Gastroesophageal sphincter (tissue), 4 donors: ENCODE results near the gene DPM2. TPM values are rescaled to one million over a fixed set of nuclear protein-coding genes. Genes with fewer than 3 reads are reported as not detected.

ENCODE experiments used
- ATAC-seq: fragments of 150-250 bp; one replicate; pipeline ENCODE4 v1.9.1; 2016; ENCODE audit warnings: mild to moderate bottlenecking, moderate library complexity
- H3K27ac ChIP-seq, 4 donors: fragments of 200-600 bp; sonication (generic) in 3 of 4; 1 replicate in 3 of 4; 2 replicates in 1 of 4; pipeline ENCODE4 v1.5.1; 2016 to 2019
- H3K27me3 ChIP-seq: fragments of 200-600 bp; sonication (generic); one replicate; pipeline ENCODE4 v1.5.1; 2019
- H3K36me3 ChIP-seq, 2 donors: fragments of 200-600 bp; sonication (generic); one replicate each; pipeline ENCODE4 v1.5.1; 2019; ENCODE audit warnings: control low read depth in 1 of 2
- H3K4me1 ChIP-seq, 3 donors: fragments of 200-600 bp; sonication (generic); 1 replicate in 2 of 3; 2 replicates in 1 of 3; pipeline ENCODE4 v1.5.1; 2016 to 2019; ENCODE audit warnings: control low read depth in 2 of 3
- H3K4me3 ChIP-seq, 2 donors: fragments of 200-600 bp; sonication (generic); one replicate each; pipeline ENCODE4 v1.5.1; 2019; ENCODE audit warnings: mild to moderate bottlenecking in 1 of 2, moderate library complexity in 1 of 2
- H3K9me3 ChIP-seq, 3 donors: fragments of 200-600 bp; sonication (generic); one replicate each; pipeline ENCODE4 v1.5.1; 2017 to 2019; ENCODE audit warnings: control low read depth in 2 of 3
- EP300 ChIP-seq: sonication (generic); formaldehyde crosslinking; IDR thresholded peaks from one replicate; pipeline ENCODE4 v1.6.1; 2017; ENCODE audit warnings: antibody characterized with exemption, mild to moderate bottlenecking
- POLR2A ChIP-seq, 2 donors: fragments of 450-650 bp; IDR thresholded peaks; one replicate each; pipeline ENCODE4 v1.6.1; 2017; ENCODE audit warnings: antibody characterized with exemption in 2 of 2, mild to moderate bottlenecking in 2 of 2, moderate library complexity in 1 of 2
- POLR2AphosphoS5 ChIP-seq: sonication (generic); formaldehyde crosslinking; IDR thresholded peaks from one replicate; pipeline ENCODE4 v1.6.1; 2017; ENCODE audit warnings: antibody characterized with exemption
- WGBS, 2 donors: methylation state at CpG; one replicate each; pipeline ENCODE4 v1.1.5; 2018; ENCODE audit warnings: low coverage in 1 of 2; 5-methylcytosine and 5-hydroxymethylcytosine counted together
- total RNA-seq, 4 donors: library from RNA; depleted of rRNA; stranded (reverse); fragments of >200 nt; gene quantifications; one replicate each; pipeline ENCODE4 v1.1.0, GENCODE V29; 2016
- TF ChIP-seq, protein P1 (sequence below), 4 experiments: fragments of 200-600 bp in 2 of 4; fragments of 450-650 bp in 2 of 4; sonication (generic) in 1 of 4; IDR thresholded peaks; one replicate each; pipeline ENCODE4 v1.5.1; 2017 to 2019; ENCODE audit warnings: antibody characterized with exemption in 4 of 4, mild to moderate bottlenecking in 2 of 4, moderate library complexity in 2 of 4

Gene DPM2
- total RNA-seq, 4 donors from 2014 or later = 8.9 to 15.0 (median 11.2) TPM

DNA sequence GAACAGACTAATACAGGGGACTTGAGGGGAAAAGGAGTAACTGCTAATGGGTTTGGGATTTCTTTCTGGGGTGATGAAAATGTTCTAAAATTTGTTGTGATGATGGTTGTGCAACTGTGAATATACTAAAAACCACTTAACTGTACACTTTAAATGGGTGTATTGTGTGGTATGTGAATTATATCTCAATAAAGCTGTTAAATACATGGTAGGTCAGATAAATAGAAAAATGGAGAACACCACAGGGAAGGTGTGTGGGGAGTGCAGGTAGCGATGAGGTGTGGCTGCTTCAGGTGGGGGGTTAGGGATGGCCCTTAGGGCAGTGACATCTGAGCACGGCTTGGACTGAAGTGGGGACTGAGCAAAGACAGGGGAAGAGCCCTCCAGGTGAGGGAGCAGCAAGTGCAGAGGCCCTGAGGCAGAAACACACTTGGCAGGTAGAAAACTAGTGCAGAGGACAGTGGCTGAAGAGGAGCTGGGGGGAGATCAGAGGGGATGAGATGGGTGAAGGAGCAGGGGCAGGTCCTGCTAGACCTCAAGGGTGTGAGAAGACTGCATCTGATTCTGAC, 22.3 kb upstream of the DPM2 start:
- H3K4me3 ChIP-seq = no peak overlapping the region
- no peaks in the 10 kb centered on the region for H3K27me3 ChIP-seq
- H3K4me1 ChIP-seq = peaks cover 15 to 74% (median 47%) of the 10 kb centered on the region in 3 donors
- no peak for ATAC-seq
- 79 to 92% methylated on average over 2 of the region's 2 CpGs for WGBS, 2 donors
- H3K9me3 ChIP-seq = no peaks in the 10 kb centered on the region
- TF ChIP-seq EP300 (no peak), POLR2A (IDR thresholded peaks at IDR 0.05) (no peak), POLR2AphosphoS5 (no peak)
- TF ChIP-seq, protein P1, sequence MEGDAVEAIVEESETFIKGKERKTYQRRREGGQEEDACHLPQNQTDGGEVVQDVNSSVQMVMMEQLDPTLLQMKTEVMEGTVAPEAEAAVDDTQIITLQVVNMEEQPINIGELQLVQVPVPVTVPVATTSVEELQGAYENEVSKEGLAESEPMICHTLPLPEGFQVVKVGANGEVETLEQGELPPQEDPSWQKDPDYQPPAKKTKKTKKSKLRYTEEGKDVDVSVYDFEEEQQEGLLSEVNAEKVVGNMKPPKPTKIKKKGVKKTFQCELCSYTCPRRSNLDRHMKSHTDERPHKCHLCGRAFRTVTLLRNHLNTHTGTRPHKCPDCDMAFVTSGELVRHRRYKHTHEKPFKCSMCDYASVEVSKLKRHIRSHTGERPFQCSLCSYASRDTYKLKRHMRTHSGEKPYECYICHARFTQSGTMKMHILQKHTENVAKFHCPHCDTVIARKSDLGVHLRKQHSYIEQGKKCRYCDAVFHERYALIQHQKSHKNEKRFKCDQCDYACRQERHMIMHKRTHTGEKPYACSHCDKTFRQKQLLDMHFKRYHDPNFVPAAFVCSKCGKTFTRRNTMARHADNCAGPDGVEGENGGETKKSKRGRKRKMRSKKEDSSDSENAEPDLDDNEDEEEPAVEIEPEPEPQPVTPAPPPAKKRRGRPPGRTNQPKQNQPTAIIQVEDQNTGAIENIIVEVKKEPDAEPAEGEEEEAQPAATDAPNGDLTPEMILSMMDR (IDR thresholded peaks at IDR 0.05) = no peak
- peak overlapping the region; percentile 26 to 92 (median 90) for H3K27ac ChIP-seq
- H3K36me3 ChIP-seq = no peaks in the 10 kb centered on the region

DNA sequence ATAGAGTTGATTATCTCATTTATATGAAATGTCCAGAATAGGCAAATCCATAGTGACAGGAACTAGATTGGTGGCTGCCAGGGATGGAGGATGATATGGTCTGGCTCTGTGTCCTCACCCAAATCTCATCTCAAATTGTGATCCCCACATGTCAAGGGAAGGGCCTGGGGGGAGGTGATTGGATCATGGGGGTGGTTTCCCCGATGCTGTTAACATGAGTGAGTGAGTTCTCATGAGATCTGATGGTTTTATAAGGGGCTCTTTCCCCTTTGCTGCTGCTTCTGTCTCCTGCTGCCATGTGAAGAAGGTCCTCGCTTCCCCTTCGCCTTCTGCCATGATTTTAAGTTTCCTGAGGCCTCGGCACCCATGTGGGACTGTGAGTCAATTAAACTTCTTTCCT, 21.7 kb upstream of the DPM2 start:
- WGBS, 2 donors = 83 to 100% methylated on average over 1 to 4 of the region's 4 CpGs
- no peaks in the 10 kb centered on the region for H3K36me3 ChIP-seq
- no peaks in the 10 kb centered on the region for H3K9me3 ChIP-seq
- H3K4me1 ChIP-seq = peaks cover 15 to 74% (median 49%) of the 10 kb centered on the region in 3 donors
- peak overlapping the region in 3 of 4 donors; percentile 89 to 92 (median 92) for H3K27ac ChIP-seq
- TF ChIP-seq EP300 (no peak), POLR2AphosphoS5 (no peak), POLR2A (IDR thresholded peaks at IDR 0.05) (no peak)
- TF ChIP-seq, protein P1 (IDR thresholded peaks at IDR 0.05) = no peak
- H3K4me3 ChIP-seq = no peak overlapping the region
- H3K27me3 ChIP-seq = no peaks in the 10 kb centered on the region
- no peak for ATAC-seq

- no peak for TF ChIP-seq POLR2AphosphoS5
- TF ChIP-seq, protein P1 (IDR thresholded peaks at IDR 0.05) = no peak
- TF ChIP-seq EP300 = no peak
- TF ChIP-seq POLR2A (IDR thresholded peaks at IDR 0.05) = no peak
- WGBS, 2 donors = 89 to 100% methylated on average over 1 of the region's 1 CpG
- no peaks in the 10 kb centered on the region for H3K36me3 ChIP-seq
- H3K4me3 ChIP-seq = no peak overlapping the region
- peak overlapping the region in 3 of 4 donors; percentile 12 to 92 (median 89) for H3K27ac ChIP-seq
- no peaks in the 10 kb centered on the region for H3K27me3 ChIP-seq
- no peak for ATAC-seq
- H3K4me1 ChIP-seq = peaks cover 10 to 74% (median 44%) of the 10 kb centered on the region in 3 donors
- no peaks in the 10 kb centered on the region for H3K9me3 ChIP-seq
These were observed 21.1 kb upstream of the DPM2 start for GRCh38 chr9:127958728-127959127.

DNA sequence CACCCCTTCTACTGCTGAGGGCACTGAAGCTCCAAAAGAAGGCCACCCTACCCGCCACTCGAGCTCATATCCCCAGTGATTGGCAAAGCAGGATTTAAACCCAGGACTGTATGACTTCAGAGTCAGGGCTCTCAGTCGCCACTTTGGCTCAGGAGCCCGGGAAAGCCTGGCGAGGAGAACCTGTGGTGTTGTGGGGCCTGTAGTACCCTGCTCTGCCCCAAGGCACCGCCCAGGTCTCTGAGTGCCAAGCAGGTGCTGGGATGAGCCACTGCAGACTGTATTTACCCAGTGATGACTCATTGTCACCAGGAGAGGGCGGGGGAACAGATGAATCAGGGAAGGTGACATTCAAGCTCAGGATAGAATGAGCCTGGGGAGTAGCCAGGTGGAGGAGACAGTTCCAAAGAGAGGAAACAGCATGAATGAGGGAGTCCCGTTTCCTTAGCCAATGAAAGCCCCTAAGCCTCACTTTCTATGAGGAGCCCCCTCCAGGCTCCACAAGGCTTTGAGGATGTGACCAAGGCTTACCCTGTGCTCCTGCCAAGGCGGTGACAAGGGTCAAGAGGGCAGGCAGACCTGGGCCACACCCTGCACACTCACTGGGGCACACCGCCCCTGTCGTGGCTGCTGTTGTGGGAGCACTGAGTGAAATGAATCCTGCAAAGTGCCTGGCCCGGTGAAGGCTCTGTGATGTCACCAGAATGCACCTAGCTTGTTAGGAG, 17.8 kb upstream of the DPM2 start:
- TF ChIP-seq, protein P1 (IDR thresholded peaks at IDR 0.05) = peak in 3 of 4 experiments; percentile 33 to 69 (median 43)
- TF ChIP-seq EP300 (no peak), POLR2AphosphoS5 (peak; percentile 69), POLR2A (IDR thresholded peaks at IDR 0.05) (no peak)
- peak overlapping the region in 3 of 4 donors; percentile 66 to 78 (median 75) for H3K27ac ChIP-seq
- H3K9me3 ChIP-seq = no peaks in the 10 kb centered on the region
- 41% methylated on average over 7 of the region's 12 CpGs; no CpG with 5 or more reads in 1 of the 2 donors for WGBS, 2 donors
- H3K4me3 ChIP-seq = no peak overlapping the region
- H3K4me1 ChIP-seq = peaks cover 2 to 74% (median 37%) of the 10 kb centered on the region in 3 donors
- no peaks in the 10 kb centered on the region for H3K27me3 ChIP-seq
- peak; percentile 57 for ATAC-seq
- H3K36me3 ChIP-seq = no peaks in the 10 kb centered on the region
